Natural killer cell (primary cell): ENCODE measurements around the gene PIWIL4. TPM values are rescaled to one million over a fixed set of nuclear protein-coding genes. Genes with fewer than 3 reads are reported as not detected.

Source experiments
- ATAC-seq, 3 donors: fragments of 150-1000 bp in 2 of 3; fragments of 200-7000 bp in 1 of 3; cut with Tn5 transposase; 1 replicate in 1 of 3; 2 replicates in 2 of 3; pipeline ENCODE4 v1.10.0; 2021; ENCODE audit warnings: mild to moderate bottlenecking in 2 of 3, moderate library complexity in 2 of 3
- DNase-seq, 2 donors: peaks; one replicate each; pipeline versions ENCODE4 v3.0.0 to v3.0.0-alpha.2; 2013 to 2021; ENCODE audit warnings: mixed read lengths in 1 of 2
- H3K27ac ChIP-seq: one replicate; pipeline ENCODE4 v1.5.1; 2013; ENCODE audit warnings: mild to moderate bottlenecking, low read length
- H3K27me3 ChIP-seq: one replicate; pipeline ENCODE4 v1.6.1; 2013; ENCODE audit warnings: low read length; ENCODE audit not compliant: control insufficient read depth, insufficient read depth
- H3K36me3 ChIP-seq: one replicate; pipeline ENCODE4 v1.6.1; 2013; ENCODE audit warnings: low read length; ENCODE audit not compliant: control insufficient read depth, insufficient read depth
- H3K4me1 ChIP-seq: one replicate; pipeline ENCODE4 v1.6.1; 2013; ENCODE audit warnings: low read length; ENCODE audit not compliant: control insufficient read depth, insufficient read depth
- H3K4me3 ChIP-seq: one replicate; pipeline ENCODE4 v1.5.1; 2013; ENCODE audit warnings: low read length
- H3K9me3 ChIP-seq: one replicate; pipeline ENCODE4 v1.6.1; 2013; ENCODE audit warnings: low read length; ENCODE audit not compliant: control insufficient read depth, insufficient read depth
- H3K27ac Mint-ChIP-seq, 2 donors: one replicate each; pipeline ENCODE4 v1.8.0; 2022; ENCODE audit warnings: mild to moderate bottlenecking in 2 of 2, mixed read lengths in 2 of 2, moderate library complexity in 1 of 2
- H3K27me3 Mint-ChIP-seq, 2 donors: one replicate each; pipeline ENCODE4 v1.8.0; 2022; ENCODE audit warnings: low read depth in 2 of 2, mixed read lengths in 2 of 2
- H3K36me3 Mint-ChIP-seq: one replicate; pipeline ENCODE4 v1.8.0; 2022; ENCODE audit warnings: mixed read lengths
- H3K4me1 Mint-ChIP-seq, 2 donors: one replicate each; pipeline ENCODE4 v1.8.0; 2022; ENCODE audit warnings: mixed read lengths in 2 of 2
- H3K4me3 Mint-ChIP-seq: one replicate; pipeline ENCODE4 v1.8.0; 2022; ENCODE audit warnings: mild to moderate bottlenecking, moderate library complexity, mixed read lengths
- H3K9me3 Mint-ChIP-seq, 2 donors: one replicate each; pipeline ENCODE4 v1.8.0; 2022; ENCODE audit warnings: mixed read lengths in 2 of 2
- WGBS: methylation state at CpG from one replicate; pipeline ENCODE4 v1.1.7; 2013; ENCODE audit warnings: missing lambda C conversion rate; ENCODE audit not compliant: insufficient coverage; 5-methylcytosine and 5-hydroxymethylcytosine counted together
- intact Hi-C: fragments of 100-400 bp; cut with micrococcal nuclease; formaldehyde crosslinking; loops from one replicate; pipeline ENCODE4 v1.14.2; 2022
- total RNA-seq, 4 donors: library from RNA; stranded (reverse); fragments of 120-200 nt in 1 of 4; gene quantifications; one replicate each; pipeline versions ENCODE4 v1.2.3 to v1.2.4, GENCODE V29; 2013 to 2022
- TF ChIP-seq, protein P1 (sequence below): fragments of 200-600 bp; IDR thresholded peaks from one replicate; pipeline ENCODE4 v1.8.0; 2022; ENCODE audit warnings: antibody characterized with exemption

PIWIL4 gene
- total RNA-seq, 3 donors from 2014 or later (not counting 1 experiment from before 2014, with no cell fraction given) = 2.0 to 2.7 (median 2.2) TPM

DNA sequence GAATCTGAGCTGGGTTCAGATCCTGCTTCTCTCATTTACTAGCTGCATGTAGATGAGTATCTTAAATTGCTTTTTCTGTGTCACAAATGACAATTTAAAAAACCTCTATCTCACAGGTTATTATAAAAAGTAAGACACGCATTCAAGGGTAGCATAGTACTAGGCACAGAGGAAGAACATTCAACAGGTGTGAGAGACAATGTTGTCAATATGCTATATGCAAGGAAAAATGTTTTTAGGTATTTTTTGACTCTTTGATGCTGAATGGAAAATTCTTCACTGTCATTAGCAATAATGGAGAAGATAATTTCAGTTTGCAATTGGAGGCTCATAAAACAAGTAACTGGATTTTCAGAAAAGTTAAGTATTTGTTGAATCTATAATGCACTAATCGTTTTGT is 81.6 kb downstream of the PIWIL4 start:
- no peaks in the 10 kb centered on the region for H3K27me3 ChIP-seq
- 50% methylated on average over 2 of the region's 2 CpGs for whole genome bisulfite sequencing
- H3K9me3 Mint-ChIP-seq = no peaks in the 10 kb centered on the region
- no peak overlapping the region for H3K27ac ChIP-seq
- H3K4me3 Mint-ChIP-seq = no peak overlapping the region
- no peak overlapping the region for H3K4me3 ChIP-seq
- H3K36me3 ChIP-seq = no peaks in the 10 kb centered on the region
- H3K4me1 ChIP-seq = no peaks in the 10 kb centered on the region
- ATAC-seq (no peak), DNase-seq (no peak)
- TF ChIP-seq, protein P1, sequence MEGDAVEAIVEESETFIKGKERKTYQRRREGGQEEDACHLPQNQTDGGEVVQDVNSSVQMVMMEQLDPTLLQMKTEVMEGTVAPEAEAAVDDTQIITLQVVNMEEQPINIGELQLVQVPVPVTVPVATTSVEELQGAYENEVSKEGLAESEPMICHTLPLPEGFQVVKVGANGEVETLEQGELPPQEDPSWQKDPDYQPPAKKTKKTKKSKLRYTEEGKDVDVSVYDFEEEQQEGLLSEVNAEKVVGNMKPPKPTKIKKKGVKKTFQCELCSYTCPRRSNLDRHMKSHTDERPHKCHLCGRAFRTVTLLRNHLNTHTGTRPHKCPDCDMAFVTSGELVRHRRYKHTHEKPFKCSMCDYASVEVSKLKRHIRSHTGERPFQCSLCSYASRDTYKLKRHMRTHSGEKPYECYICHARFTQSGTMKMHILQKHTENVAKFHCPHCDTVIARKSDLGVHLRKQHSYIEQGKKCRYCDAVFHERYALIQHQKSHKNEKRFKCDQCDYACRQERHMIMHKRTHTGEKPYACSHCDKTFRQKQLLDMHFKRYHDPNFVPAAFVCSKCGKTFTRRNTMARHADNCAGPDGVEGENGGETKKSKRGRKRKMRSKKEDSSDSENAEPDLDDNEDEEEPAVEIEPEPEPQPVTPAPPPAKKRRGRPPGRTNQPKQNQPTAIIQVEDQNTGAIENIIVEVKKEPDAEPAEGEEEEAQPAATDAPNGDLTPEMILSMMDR = no peak
- intact Hi-C loops = no loop called here
- H3K9me3 ChIP-seq = no peaks in the 10 kb centered on the region
- H3K27me3 Mint-ChIP-seq = peaks cover 0 to 8% of the 10 kb centered on the region in 2 donors
- no peaks in the 10 kb centered on the region for H3K36me3 Mint-ChIP-seq
- H3K27ac Mint-ChIP-seq = no peak overlapping the region
- no peaks in the 10 kb centered on the region for H3K4me1 Mint-ChIP-seq

DNA sequence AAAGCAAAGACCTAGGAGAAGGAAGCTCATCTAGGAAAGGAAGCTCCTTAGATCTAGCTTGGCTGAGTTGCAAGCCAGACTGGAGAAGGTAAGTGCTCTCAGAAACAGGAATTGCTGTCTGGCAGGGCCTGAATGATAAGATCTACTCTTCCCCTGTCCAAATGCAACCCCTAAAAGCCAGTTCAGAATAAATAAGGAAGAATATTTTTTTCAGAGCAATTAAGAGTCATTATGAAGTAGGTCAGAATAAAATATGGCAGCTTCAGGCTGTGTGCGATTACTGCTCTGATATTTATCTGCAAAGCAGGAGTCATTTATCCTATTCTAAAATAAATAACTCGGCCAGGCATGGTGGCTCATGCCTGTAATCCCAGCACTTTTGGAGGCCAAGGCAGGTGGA is 82.1 kb downstream of the PIWIL4 start:
- H3K36me3 ChIP-seq = no peaks in the 10 kb centered on the region
- ATAC-seq (no peak), DNase-seq (no peak)
- no peaks in the 10 kb centered on the region for H3K4me1 Mint-ChIP-seq
- no peak overlapping the region for H3K27ac ChIP-seq
- no peak overlapping the region for H3K27ac Mint-ChIP-seq
- no peaks in the 10 kb centered on the region for H3K27me3 ChIP-seq
- intact Hi-C loops = no loop called here
- no peaks in the 10 kb centered on the region for H3K4me1 ChIP-seq
- no peak overlapping the region for H3K4me3 ChIP-seq
- 67% methylated on average over 2 of the region's 2 CpGs for WGBS
- H3K27me3 Mint-ChIP-seq = peaks cover 0 to 8% of the 10 kb centered on the region in 2 donors
- no peaks in the 10 kb centered on the region for H3K9me3 Mint-ChIP-seq
- TF ChIP-seq, protein P1 = no peak
- H3K4me3 Mint-ChIP-seq = no peak overlapping the region
- H3K36me3 Mint-ChIP-seq = no peaks in the 10 kb centered on the region
- H3K9me3 ChIP-seq = no peaks in the 10 kb centered on the region

DNA sequence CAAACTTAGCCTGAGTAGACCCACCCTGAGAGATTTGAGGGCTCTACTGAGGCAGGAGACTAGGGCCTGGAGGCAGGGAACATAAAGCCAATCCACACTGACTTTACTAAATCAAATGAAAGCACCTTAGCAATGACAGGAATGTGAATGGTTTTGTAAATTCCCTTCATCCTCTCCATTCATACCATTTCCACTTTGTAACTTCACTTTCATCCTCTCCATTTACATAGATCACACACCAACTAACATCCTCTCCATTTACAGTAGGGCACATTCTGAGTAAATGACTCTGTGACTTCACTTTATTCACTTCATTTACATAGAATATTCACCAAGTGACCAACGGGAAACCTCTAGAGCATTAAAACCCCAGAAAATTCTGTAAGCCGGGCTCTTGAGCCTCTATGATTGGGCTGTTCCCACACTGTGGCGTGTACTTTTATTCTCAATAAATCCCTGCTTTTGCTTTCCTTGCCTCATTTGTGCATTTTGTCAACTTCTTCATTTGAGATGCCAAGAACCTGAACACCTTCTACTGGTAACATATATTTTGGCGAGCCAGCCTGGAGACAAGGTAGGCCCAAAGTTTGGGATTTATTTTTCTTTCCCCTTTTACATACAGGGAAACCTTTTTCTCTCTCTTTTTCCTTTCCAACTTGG is 82.9 kb downstream of the PIWIL4 start:
- H3K4me1 Mint-ChIP-seq = no peaks in the 10 kb centered on the region
- peaks cover 0 to 8% of the 10 kb centered on the region in 2 donors for H3K27me3 Mint-ChIP-seq
- DNase-seq (no peak), ATAC-seq (no peak)
- no peaks in the 10 kb centered on the region for H3K36me3 ChIP-seq
- H3K4me1 ChIP-seq = no peaks in the 10 kb centered on the region
- WGBS = 89% methylated on average over 4 of the region's 4 CpGs
- H3K27me3 ChIP-seq = no peaks in the 10 kb centered on the region
- TF ChIP-seq, protein P1 = no peak
- no peaks in the 10 kb centered on the region for H3K9me3 ChIP-seq
- H3K4me3 Mint-ChIP-seq = no peak overlapping the region
- no peak overlapping the region for H3K27ac Mint-ChIP-seq
- no peak overlapping the region for H3K27ac ChIP-seq
- intact Hi-C loops = no loop called here
- H3K9me3 Mint-ChIP-seq = no peaks in the 10 kb centered on the region
- no peak overlapping the region for H3K4me3 ChIP-seq
- H3K36me3 Mint-ChIP-seq = no peaks in the 10 kb centered on the region

DNA sequence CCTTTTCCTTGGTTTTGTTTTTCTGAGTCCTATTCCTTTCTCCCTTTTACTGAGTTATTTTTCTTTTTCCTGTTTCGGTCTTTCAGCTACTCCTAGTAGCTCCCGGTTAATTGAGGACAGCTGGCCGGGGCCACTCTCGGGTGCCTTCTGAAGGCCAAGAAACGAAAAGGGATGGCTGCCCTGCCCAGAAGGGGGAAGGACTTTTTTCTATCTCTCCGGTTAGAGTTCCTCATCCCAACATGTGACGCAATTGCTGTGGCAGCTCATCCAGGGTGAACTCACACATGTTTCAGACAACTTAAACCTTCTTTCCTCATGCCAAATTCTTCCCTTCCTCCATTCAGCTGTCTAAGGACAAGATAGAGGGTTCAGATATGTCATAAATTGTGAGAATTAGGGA is 83.6 kb downstream of the PIWIL4 start:
- H3K36me3 ChIP-seq = no peaks in the 10 kb centered on the region
- intact Hi-C loops = no loop called here
- 84% methylated on average over 7 of the region's 7 CpGs for whole genome bisulfite sequencing
- no peaks in the 10 kb centered on the region for H3K27me3 ChIP-seq
- DNase-seq = no peak
- H3K27ac ChIP-seq = no peak overlapping the region
- H3K4me3 Mint-ChIP-seq = no peak overlapping the region
- ATAC-seq = no peak
- peaks cover 0 to 8% of the 10 kb centered on the region in 2 donors for H3K27me3 Mint-ChIP-seq
- H3K4me1 ChIP-seq = no peaks in the 10 kb centered on the region
- no peak overlapping the region for H3K4me3 ChIP-seq
- no peak overlapping the region for H3K27ac Mint-ChIP-seq
- H3K9me3 ChIP-seq = no peaks in the 10 kb centered on the region
- H3K4me1 Mint-ChIP-seq = no peaks in the 10 kb centered on the region
- TF ChIP-seq, protein P1 = no peak
- H3K36me3 Mint-ChIP-seq = no peaks in the 10 kb centered on the region
- H3K9me3 Mint-ChIP-seq = no peaks in the 10 kb centered on the region
